Esophagus squamous epithelium (tissue), 4 donors: Measurements from ENCODE around the gene GREM2.

ENCODE experiments used
- CTCF ChIP-seq, 6 experiments: fragments of 450-650 bp in 4 of 6; fragments of 200-600 bp in 2 of 6; sonication (generic) in 2 of 6; IDR thresholded peaks; one replicate each; pipeline ENCODE4 v1.5.1; 2016 to 2019; ENCODE audit warnings: antibody characterized with exemption in 6 of 6, mild to moderate bottlenecking in 4 of 6, moderate library complexity in 4 of 6
- POLR2A ChIP-seq, 4 donors: fragments of 450-650 bp; IDR thresholded peaks; one replicate each; pipeline ENCODE4 v1.6.1; 2017; ENCODE audit warnings: antibody characterized with exemption in 4 of 4, mild to moderate bottlenecking in 4 of 4, moderate library complexity in 3 of 4

- TF ChIP-seq CTCF (IDR thresholded peaks at IDR 0.05) (no peak), POLR2A (IDR thresholded peaks at IDR 0.05) (no peak)
These were observed 149.1 kb downstream of the GREM2 start for GRCh38 chr1:240462766-240463395.
